Hippocampal formation (tissue), 2 donors: Measurements from ENCODE around the gene CALR3.
"Not testable (repeated sequence)": the region's sequence is repeated elsewhere in the genome, so short reads cannot be mapped to it uniquely, and the experiment has no call there.

ENCODE experiments used
- DNase-seq, 2 donors: peaks; one replicate each; lab custom pipeline; 2025; lab: John Stamatoyannopoulos, UW

The CALR3 gene

DNA sequence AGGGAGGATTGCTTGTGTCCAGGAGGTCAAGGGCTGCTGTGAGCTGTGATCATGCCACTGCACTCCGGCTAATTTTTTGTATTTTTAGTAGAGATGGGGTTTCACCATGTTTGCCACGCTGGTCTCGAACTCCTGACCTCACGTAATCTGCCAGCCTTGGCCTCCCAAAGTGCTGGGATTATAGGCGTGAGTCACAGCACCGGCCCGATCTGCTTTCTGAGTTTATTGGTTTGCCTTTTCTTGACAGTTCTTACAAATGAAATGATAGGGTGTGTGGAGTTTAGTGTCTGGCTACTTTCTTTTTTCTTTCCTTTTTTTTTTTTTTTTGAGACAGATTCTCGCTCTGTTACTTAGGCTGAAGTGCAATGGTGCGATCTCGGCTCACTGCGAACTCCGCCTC is 1.1 kb upstream of the CALR3 start:
- DNase-seq = no peak

DNA sequence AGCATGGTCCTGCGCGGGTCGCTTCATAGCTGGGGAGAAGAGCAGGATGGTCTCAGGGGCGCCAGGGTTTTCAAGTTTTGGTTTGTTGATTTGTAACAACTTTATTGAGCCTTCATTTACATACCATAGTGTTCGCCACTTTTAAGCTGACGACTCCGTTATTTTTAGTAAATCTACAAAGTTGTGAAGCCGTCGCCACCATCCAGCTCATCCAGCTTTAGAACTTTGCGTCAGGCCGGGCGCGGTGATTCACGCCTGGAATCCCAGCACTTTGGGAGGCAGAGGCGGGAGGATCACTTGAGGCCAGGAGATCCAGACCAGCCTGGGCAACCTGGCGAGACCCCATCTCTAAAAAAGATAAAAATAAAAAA is 631 bp upstream of the CALR3 start:
- peak in 1 of 2 donors; percentile 34 for DNase-seq

DNA sequence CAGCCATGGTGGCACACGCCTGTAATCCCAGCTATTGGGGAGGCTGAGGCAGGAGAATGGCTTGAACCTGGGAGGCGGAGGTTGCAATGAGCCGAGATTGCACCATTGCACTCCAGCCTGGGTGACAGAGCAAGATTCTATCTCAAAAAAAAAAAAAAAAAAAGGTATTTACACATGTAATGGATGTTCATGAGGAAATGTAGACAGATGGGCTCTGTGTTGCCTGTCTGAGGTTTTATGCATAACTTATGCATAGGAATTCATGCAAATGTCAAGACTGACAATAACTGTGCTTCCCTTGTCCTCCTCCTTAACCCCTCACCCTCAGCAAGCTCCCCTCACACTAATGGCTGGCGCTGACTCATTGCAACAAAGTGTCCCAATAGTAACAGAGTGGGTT is 9.5 kb downstream of the CALR3 start:
- not testable (repeated sequence) for DNase-seq

DNA sequence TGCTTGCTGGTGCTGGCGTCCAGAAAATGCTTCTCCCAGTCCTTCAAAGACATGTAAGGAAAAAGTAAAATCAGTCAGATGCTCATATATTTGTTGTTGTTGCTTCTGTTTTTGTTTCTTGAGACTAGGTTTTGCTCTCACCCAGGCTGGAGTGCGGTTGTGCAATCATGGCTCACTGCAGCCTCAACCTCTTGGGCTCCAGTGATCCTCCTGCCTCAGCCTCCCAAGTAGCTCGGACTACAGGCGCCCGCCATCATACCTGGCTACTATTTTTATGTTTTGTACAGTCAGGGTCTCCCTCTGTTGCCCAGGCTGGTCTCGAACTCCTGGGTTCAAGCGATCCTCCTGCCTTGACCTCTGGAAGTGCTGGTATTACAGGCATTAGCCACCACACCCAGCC is 13.2 kb downstream of the CALR3 start:
- DNase-seq = no peak

DNA sequence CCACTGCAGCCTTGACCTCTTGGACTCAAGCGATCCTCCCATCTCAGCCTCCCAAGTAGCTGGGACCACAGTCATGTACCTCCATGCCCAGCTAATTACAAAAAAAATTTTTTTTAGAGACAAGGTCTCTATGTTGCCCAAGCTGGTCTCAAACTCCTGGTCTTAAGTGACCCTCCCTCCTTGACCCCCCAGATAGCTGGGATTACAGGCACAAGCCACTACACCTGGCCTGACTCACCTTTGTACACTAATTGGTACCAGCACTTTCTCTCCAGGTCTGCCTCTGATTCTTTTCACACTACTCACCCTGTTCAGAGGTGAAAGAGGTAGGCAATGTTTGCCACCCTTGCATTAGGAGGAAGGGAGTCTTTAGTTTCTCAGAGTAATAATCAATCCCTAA is 18.7 kb downstream of the CALR3 start:
- DNase-seq = no peak

DNA sequence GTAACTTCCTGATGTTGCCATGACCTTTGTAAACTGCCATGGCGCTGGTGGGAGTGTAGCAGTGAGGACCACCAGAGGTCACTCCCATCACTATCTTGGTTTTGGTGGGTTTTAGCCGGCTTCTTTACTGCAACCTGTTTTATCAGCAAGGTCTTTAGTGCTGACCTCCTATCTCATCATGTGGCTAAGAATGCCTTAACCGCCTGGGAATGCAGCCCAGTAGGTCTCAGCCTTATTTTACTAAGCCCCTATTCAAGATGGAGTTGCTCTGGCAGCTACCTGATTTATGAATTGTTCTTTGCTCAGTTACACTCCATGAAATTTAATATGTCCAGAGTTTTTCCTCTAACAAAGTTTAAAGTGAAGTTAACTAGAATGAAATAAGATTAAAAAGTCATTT is 19.6 kb downstream of the CALR3 start:
- DNase-seq = no peak

DNA sequence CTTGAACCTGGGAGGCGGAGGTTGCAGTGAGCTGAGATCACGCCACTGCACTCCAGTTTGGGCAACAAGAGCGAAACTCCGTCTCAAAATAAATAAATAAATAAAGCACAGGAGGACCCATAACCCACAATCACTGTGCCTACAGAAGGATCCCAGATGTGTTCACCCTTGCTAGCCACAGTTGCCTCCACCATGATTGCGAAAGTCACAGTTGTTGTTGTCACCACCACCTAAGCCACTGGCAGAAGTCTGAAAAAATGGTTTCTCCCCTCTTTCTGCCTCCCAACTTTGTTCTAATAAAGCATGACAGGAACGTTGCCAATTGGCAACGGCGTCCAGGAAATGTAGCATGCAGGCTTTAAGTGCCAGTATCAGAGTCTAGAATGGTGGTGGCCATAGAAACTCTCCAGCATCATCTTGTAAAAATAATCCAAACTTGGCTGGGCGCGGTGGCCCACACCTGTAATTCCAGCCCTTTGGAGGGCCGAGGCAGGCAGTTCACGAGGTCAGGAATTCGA is 22.0 kb downstream of the CALR3 start:
- no peak for DNase-seq

DNA sequence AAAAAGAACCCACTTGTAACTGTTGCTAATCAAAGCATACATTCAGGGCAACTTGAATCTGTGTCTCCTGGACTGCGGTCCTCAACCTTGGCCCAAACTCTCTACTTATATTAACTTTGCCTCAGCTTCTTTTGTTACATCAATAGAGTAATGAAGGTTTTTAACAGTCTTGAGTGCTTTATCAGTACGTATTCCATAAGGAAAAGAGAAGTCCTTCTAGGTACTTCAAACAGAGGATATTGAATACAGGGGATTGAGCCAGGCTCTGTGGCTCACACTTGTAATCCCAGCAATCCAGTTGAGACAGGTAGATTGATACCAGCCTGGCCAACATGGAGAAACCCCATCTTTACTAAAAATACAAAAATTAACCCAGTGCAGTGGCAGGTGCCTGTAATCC is 23.0 kb downstream of the CALR3 start:
- no peak for DNase-seq

DNA sequence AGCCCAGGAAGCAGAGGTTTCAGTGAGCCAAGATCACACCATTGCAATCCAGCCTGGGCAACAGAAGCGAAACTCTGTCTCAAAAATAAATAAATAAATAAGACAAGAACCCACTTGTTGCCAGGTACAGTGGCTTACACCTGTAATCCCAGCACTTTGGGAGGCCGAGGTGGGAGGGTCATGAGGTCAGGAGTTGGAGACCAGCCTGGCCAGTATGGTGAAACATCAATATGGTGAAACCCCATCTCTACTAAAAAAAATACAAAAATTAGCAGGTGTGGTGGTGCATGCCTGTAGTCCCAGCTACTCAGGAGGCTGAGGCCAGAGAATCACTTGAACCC is 23.4 kb downstream of the CALR3 start:
- not testable (repeated sequence) for DNase-seq

DNA sequence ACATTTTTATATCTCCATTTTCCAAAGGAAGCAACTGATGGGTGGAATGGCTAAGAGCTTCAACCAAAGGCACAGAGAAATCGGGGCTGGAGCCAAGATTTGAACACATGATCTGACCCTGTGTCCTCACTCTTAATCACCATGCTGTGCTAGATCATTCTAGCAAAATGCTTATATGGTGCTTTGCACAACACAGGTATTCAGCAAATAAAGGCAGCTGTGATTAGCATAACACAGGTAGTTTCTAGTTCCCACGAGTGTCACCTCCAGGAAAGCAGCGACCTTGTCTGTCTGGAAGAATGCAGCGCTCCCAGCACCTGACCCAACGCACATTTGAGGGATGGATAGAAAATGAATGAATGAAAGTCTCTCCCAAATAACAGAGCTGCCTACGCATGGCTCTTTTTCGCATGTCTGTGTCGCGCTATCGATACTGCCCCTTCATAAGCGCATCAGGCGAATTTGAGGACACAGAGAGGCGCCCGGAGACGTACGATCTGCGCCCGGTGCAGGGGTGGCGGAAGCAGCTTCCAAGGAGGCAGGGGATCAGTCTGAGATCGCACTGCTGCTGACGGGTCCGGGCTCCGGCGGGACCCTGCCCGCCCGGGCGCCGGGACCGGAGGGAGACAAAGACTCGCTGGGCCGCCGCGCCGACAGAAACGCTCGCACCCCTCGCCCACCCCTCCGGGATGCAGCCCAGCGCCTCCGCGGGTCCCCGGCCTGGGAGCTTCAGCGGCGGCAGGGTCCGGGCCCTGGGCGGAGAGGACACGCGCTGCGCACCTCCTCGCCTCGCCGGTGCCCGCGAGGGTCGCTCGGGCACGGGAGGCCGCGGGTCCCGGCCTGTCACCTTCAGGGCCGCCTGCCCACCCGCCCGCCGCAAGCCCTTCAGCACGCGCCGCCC is 24.8 kb downstream of the CALR3 start:
- DNase-seq = no peak

DNA sequence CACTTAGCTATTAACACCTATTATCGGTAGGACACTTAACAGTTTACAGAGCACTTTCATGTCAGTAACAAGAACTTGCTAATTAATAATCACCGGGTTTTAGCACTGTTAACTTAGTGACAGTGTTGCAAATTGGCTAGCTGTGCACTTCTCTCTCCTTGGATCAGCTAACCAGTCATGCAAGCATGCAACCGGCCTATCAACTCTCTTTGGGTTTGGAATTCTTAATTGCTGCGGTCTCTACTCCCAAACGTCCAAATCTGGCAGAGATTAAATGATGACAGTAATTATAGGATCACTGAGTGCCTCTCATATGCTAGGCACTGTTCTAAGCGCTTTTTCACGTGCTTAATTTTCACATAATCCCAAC is 25.4 kb downstream of the CALR3 start:
- DNase-seq = no peak

DNA sequence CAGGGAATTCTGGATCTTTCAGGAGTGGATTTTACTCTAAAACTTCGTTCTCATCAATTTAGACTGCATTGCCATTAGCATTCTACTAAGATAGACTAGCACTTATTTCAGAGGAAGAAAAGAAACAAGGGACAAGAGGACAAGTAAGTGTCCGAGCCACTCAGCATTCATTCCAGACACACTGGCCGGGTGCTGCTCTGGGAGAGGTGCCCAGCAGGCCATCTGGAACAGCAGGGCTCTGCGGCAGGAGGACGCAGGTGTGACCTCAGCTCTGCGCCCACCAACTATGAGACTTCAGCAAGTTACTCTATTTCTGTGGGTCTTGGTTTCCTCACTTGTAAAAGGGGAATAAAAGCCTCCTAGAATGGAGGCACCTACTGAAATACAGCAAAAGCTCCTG is 28.4 kb downstream of the CALR3 start:
- DNase-seq = peak in 1 of 2 donors; percentile 19

DNA sequence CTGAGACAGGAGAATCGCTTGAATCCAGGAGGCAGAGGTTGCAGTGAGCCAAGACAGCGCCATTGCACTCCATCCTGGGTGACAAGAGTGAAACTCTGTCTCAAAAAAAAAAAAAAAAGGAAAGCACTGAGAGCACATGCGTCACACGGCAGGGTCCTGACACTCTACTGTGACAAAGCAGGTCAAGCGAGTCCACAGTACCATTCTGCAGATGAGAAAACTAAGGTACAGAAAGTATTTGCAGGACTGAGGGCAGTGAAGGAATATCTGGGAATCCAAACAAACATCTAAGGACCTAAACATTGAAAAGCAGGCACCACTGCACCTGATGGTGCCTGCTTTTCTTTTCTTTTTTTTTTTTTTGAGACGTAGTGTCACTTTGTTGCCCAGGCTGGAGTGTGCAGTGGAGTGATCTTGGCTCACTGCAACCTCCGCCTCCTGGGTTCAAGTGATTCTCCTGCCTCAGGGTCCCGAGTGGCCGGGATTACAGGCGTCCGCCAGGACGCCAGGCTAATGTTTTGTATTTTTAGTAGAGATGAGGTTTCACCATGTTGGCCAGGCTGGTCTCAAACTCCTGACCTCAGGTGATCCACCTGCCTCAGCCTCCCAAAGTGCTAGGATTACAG is 29.1 kb downstream of the CALR3 start:
- not testable (repeated sequence) for DNase-seq

DNA sequence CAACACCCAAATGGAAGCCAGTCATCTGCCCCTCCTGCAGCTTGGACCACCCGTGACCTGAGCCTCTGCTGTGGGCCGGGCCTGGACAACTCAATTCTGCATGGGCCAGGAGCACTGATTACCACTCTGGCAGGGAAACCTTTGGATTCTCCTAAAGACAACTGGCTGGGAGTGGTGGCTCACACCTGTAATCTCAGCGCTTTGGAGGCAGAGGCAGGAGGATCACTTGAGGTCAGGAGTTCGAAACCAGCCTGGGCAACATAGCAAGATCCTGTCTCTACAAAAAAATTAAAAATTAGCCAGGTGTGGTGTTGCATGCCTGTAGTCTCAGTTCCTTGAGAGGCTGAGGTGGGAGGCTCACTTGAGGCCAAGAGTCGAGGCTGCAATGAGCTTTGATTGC is 30.7 kb downstream of the CALR3 start:
- no peak for DNase-seq

DNA sequence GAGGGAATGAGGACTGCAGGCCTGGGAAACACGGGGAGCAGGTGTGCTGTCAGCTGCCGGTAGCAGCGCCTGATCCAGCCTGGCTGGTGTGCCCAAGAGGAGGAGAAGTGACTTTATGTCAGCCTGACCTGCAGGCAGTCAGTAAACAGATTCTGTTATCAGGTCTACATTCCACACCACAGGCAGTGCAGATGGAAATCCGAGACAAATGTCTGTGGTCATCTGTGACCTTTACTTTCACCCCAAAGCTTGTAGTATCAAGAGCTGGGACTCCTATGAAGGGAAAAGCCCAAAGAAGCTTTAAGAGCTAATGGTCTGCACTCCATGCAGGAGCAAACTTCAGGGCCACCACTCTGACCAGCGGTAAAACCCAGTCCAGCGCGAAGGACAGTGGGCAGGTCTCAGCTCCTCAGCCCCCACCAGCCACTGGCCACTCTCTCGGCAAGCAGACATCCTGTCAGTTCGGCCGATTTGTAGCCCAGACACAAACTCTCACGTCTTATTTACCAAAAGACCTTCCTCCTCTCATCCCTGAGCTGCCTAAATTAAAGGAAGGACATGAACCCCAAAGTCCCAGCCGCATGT is 31.9 kb downstream of the CALR3 start:
- DNase-seq = no peak

DNA sequence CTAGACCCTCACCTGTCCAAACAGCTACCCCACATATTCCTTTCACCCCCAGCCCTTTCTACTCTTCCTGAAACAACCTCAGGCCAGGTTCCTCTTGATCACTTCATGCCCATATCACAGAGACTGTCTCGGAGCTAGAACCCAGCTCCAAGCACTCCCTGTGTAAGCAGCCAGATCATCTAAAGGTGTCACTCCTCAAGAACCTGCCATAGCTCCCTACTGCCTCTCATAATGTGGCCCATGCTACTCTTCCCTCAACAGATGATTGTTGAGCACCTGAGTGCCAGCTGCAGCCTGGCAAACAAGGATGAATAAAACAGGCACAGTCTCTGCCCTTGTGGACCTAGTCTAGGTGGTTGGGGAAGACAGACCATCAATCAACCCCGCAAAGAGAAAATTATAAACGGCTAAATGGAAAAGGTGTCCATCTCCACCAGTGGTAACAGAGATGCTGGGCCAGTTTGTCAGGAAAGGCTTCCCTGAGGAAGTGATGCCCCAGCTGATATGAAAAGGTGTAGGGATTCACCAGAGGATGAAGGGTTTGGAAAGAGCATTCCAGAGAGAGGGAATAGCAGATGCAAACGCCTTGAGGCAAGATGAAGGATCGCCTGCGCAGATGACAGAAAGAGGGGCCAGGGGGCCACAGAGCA is 32.5 kb downstream of the CALR3 start:
- no peak for DNase-seq

DNA sequence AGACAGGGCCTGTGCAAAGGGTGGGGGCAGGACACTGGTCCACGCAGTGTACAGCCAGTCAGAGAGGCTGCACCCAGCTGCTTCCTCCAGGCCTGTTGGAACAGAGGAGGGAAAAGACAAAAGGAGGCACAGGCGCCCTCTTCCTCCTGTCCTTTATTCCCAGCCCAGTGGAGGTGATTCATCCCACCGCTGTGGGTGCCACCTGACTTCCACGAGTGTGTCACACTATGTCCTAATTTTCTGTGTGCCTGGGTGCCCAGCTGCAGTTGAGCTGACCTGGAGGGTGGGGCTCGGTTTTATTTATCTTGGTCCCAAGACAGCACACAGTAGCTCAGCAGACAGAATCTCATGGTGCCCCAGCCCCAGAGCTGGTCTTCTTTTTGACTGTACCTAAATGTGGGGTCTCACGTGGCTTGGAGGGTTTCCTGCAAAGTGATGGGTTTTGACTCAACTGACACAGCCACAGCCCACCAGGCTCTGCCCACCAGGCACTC is 33.2 kb downstream of the CALR3 start:
- DNase-seq = no peak

DNA sequence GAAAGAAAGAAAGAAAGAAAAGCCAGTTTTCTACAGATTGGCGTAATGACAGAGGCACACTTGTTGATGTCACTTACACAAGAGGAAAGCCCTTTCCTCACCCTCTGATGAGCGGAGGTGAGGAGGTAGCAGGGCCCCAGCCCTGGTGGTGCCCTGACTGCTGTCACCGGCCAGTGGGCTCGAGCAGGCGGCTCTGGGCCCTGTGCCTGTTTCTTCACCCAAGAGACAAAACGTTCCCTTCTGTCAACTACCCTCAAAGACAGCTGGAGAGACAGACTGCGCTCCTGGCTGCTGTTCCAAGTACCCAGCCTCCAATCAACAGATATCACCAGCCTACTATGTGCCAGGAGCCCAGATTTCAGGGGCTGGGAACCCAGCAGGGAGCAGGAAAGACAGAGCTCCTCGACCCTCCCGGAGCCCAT is 34.3 kb downstream of the CALR3 start:
- DNase-seq = no peak

DNA sequence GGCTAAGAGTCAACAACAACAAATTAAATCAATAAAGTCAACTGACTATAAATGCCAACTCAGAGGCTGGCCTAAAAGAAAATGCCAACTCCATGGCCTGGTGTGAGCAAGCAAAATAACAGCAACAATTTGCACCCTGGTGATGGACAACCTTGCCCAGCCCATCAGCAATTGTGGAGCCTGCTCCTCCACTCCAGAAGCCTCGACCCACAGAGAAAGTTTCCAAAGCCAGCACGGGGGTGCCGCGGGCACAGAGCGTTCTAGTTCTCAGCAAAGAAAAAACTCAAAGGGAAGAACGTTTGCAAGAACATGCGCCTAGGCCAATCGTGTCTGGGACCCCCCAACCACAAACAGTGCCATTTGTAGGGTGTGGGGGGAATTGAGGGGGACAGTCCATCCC is 35.5 kb downstream of the CALR3 start:
- DNase-seq = peak in 1 of 2 donors; percentile 38

DNA sequence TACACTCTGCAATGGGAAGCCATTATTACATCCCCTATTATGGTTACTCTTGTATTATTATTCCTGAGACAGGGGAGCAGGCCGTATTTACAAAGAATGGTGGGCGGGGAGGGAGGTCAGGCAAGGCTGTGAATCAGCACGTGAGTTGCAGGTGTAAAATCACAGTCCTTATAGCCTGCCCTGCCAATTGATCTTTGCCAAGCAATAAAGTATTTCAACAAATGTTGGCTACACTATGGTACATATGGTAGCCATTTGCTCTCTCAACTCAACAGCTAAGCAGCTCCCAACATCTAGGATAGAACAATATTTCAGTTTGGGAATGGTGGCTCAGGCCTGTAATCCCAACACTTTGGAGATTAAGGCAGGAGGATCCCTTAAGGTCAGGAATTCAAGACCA is 36.3 kb downstream of the CALR3 start:
- no peak for DNase-seq

DNA sequence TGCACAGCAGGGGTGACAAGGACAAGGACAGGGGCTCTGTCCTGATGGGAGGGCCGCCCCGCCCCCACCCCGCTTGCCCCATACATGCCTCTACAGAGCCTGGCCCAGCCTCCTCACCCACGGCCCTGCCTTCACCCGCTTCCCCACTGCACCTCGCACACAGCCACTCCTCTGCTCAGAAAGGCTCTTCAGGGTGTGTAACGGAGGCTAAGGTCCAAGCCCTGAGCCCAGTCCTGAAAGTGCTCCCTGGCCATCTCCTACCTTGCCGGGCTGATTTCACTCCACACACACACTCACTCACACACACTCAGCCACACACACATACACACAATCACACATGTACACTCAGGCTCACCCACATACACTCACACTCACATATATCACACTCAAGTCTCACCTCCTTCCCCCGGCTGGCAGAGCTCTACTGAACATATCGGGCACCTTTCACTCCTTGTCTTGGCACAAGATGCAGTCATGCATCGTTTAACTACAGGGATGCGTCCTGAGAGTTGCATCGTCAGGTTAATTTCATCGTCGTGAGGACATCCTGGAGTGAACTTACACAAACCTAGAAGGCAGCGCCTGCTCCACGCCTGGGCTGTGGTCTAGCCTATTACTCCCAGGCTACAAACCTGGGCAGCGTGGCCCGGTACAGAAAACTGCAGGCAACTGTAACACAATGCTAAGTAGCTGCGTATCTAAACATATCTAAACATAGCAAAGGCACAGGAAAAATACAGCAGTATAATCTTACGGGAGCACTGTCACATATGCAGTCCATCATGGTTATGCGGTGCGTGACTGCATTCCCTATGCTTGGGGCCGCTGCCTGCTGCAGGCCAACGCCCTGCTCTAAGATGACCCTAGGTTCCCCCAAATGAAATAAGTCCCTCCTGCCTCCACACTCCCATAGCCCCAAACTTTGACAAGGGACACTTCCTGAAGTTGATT is 37.3 kb downstream of the CALR3 start:
- no peak for DNase-seq
